ENCODE results near the gene OLFM3.

The OLFM3 gene

DNA sequence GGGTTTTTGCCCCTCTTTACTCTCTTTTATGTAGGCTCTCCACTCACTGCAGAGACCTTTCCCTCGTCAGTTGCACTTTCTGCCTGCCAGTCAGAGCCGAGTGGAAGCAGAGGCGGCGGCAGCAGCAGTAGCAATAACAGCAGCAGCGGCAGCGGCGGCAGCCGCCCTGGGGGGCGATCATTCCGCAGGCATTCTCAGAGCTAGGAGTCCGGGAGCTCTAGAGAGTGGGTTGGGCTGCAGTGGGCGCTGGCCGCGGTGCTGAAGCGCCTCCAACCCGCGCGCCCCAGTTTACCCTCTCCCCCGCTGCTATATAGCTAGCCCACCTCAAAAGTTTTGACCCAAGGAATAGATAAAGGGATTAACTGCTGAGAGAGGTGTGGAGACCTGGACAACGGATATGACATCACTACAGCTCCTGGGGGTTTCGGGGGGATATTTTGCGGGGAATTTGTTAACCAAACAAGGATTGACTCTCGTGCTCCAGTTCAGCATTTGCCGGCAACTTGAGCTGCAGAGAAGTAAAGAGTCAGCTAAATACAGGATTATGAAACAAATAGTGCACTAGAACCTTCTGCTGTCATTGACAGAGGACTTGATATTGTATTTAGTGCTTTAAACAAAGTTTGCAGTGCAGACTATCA is at the start of gene OLFM3:
Gene OLFM3, minus strand, starts transcription at position 102 of the 641 bp plus-strand sequence.
- peaks cover 41% of the 10 kb centered on the region for H3K27me3 Mint-ChIP-seq (ENCODE audit: low read depth, poor library complexity)
- TF ChIP-seq, protein P1, sequence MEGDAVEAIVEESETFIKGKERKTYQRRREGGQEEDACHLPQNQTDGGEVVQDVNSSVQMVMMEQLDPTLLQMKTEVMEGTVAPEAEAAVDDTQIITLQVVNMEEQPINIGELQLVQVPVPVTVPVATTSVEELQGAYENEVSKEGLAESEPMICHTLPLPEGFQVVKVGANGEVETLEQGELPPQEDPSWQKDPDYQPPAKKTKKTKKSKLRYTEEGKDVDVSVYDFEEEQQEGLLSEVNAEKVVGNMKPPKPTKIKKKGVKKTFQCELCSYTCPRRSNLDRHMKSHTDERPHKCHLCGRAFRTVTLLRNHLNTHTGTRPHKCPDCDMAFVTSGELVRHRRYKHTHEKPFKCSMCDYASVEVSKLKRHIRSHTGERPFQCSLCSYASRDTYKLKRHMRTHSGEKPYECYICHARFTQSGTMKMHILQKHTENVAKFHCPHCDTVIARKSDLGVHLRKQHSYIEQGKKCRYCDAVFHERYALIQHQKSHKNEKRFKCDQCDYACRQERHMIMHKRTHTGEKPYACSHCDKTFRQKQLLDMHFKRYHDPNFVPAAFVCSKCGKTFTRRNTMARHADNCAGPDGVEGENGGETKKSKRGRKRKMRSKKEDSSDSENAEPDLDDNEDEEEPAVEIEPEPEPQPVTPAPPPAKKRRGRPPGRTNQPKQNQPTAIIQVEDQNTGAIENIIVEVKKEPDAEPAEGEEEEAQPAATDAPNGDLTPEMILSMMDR (IDR thresholded peaks at IDR 0.05), result no peak
- peak; percentile 86 for DNase-seq
- H3K4me3 Mint-ChIP-seq, result peak within 1 kb of the TSS; percentile 78
- H3K9me3 Mint-ChIP-seq, result no peaks in the 10 kb centered on the region
- no peaks in the 10 kb centered on the region for H3K36me3 Mint-ChIP-seq (ENCODE audit: low read depth)
- H3K27ac Mint-ChIP-seq, result no peak within 1 kb of the TSS
- H3K4me1 Mint-ChIP-seq, result peaks cover 15% of the 10 kb centered on the region

- TF ChIP-seq, protein P1 (IDR thresholded peaks at IDR 0.05), result no peak
- Mint-ChIP-seq H3K27ac (peak overlapping the region; percentile 39), H3K4me1 (no peaks in the 10 kb centered on the region), H3K4me3 (no peak overlapping the region), H3K36me3 (ENCODE audit: low read depth) (no peaks in the 10 kb centered on the region), H3K9me3 (no peaks in the 10 kb centered on the region), H3K27me3 (ENCODE audit: low read depth, poor library complexity) (no peaks in the 10 kb centered on the region)
- no peak for DNase-seq
Measured at GRCh38 chr1:102045752-102046151, 49.0 kb upstream of the OLFM3 start.

GRCh38 chr1:102032534-102032933 is 35.8 kb upstream of the OLFM3 start:
- Mint-ChIP-seq H3K4me1 (no peaks in the 10 kb centered on the region), H3K27me3 (ENCODE audit: low read depth, poor library complexity) (no peaks in the 10 kb centered on the region), H3K36me3 (ENCODE audit: low read depth) (no peaks in the 10 kb centered on the region), H3K4me3 (no peak overlapping the region), H3K9me3 (no peaks in the 10 kb centered on the region), H3K27ac (no peak overlapping the region)
- DNase-seq, result no peak
- TF ChIP-seq, protein P1 (IDR thresholded peaks at IDR 0.05), result no peak

DNA sequence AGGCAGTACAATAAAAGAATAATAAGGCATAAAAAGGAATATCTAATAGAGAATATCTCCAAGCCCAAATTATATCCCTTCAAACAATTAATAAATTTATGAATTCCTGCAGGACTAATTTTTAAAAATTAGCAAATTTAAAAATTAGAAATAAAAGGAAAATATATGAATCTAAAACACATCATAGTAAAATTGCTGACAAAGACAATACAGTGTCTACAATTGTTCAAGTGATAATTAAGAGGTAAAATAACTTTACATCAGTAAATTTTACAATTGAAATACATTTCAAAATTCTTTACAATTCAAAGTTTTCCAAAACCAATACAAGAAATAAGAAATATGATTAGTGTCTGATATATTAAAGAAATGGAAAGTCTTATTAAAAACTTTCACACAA is 22.8 kb upstream of the OLFM3 start:
- H3K36me3 Mint-ChIP-seq (ENCODE audit: low read depth), result no peaks in the 10 kb centered on the region
- TF ChIP-seq, protein P1 (IDR thresholded peaks at IDR 0.05), result no peak

DNA sequence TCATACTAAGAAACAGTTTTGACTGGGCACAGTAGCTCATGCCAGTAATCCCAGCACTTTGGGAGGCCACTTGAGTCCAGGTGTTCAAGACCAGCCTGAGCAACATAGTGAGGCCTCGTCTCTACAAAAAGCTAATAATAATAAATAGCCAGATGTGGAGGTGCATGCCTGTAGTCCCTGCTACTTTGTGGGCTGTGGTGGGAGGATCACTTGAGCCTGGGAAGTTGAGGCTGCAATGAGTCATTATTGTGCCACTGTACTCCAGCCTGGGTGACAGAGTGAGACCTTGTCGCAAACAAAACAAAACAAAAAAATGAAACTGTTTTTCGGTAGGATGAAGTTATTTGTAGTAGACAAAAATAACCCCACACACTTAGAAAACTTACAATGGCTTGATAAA is 19.0 kb upstream of the OLFM3 start:
- H3K36me3 Mint-ChIP-seq (ENCODE audit: low read depth), result no peaks in the 10 kb centered on the region
- no peaks in the 10 kb centered on the region for H3K9me3 Mint-ChIP-seq
- H3K27ac Mint-ChIP-seq, result no peak overlapping the region
- TF ChIP-seq, protein P1 (IDR thresholded peaks at IDR 0.05), result no peak
- no peaks in the 10 kb centered on the region for H3K4me1 Mint-ChIP-seq
- H3K27me3 Mint-ChIP-seq (ENCODE audit: low read depth, poor library complexity), result no peaks in the 10 kb centered on the region
- H3K4me3 Mint-ChIP-seq, result no peak overlapping the region
- DNase-seq, result no peak

More for the DNA sequence above, 22.8 kb upstream of the OLFM3 start:
- H3K27ac Mint-ChIP-seq, result no peak overlapping the region
- no peaks in the 10 kb centered on the region for H3K27me3 Mint-ChIP-seq (ENCODE audit: low read depth, poor library complexity)
- peaks cover 6% of the 10 kb centered on the region for H3K9me3 Mint-ChIP-seq
- no peak for DNase-seq
- H3K4me1 Mint-ChIP-seq, result no peaks in the 10 kb centered on the region
- H3K4me3 Mint-ChIP-seq, result no peak overlapping the region

DNA sequence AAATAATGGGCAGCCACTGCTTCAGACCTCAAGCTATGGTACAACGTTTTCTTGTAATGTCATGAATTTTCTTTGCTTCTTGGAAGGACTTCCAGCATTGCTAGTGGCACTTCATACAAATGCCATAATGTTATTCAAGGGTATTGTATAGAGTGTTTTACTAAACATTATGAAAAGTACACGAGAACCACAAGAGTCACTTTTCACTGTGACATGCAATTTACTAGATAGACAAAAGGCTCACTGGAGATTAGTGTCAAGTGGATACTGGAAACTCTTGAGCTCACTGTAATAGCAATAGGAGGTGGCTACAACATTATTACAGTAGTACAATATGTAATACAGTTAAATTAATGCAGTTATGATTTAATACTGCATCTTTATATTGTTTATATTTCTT is 5.3 kb upstream of the OLFM3 start:
- Mint-ChIP-seq H3K4me1 (peaks cover 1% of the 10 kb centered on the region), H3K9me3 (no peaks in the 10 kb centered on the region), H3K36me3 (ENCODE audit: low read depth) (no peaks in the 10 kb centered on the region), H3K4me3 (no peak overlapping the region), H3K27me3 (ENCODE audit: low read depth, poor library complexity) (peaks cover 14% of the 10 kb centered on the region), H3K27ac (no peak overlapping the region)
- TF ChIP-seq, protein P1 (IDR thresholded peaks at IDR 0.05), result no peak
- no peak for DNase-seq
